GM23248 (cell line): ENCODE results near the gene PTPN14. TPM values are rescaled to one million over a fixed set of nuclear protein-coding genes. Genes with fewer than 3 reads are reported as not detected.

Source experiments
- DNase-seq: peaks from one replicate; pipeline ENCODE4 v3.0.0-alpha.2; 2015
- H2AFZ ChIP-seq: fragments of 200-600 bp; sonication (generic); 2 replicates; pipeline ENCODE4 v1.6.1; 2016; ENCODE audit warnings: antibody characterized with exemption
- H3F3A ChIP-seq: fragments of 200-600 bp; sonication (generic); 2 replicates; pipeline ENCODE4 v1.6.1; 2016; ENCODE audit warnings: mild to moderate bottlenecking, antibody characterized with exemption, mixed run types; ENCODE audit not compliant: insufficient read depth
- H3K27ac ChIP-seq: fragments of 200-600 bp; sonication (generic); 2 replicates; pipeline ENCODE4 v1.5.1; 2016; ENCODE audit warnings: mild to moderate bottlenecking
- H3K27me3 ChIP-seq: fragments of 200-600 bp; sonication (generic); replicated peaks from 2 replicates; pipeline ENCODE4 v1.6.1; 2016; ENCODE audit warnings: mild to moderate bottlenecking; ENCODE audit not compliant: insufficient read depth
- H3K36me3 ChIP-seq: fragments of 200-600 bp; sonication (generic); 2 replicates; pipeline ENCODE4 v1.6.1; 2016; ENCODE audit warnings: low read depth, mild to moderate bottlenecking
- H3K4me1 ChIP-seq: fragments of 200-600 bp; sonication (generic); 2 replicates; pipeline ENCODE4 v1.6.1; 2016; ENCODE audit warnings: mild to moderate bottlenecking; ENCODE audit not compliant: insufficient read depth
- H3K4me2 ChIP-seq: fragments of 200-600 bp; sonication (generic); one replicate; pipeline ENCODE4 v1.6.1; 2016; ENCODE audit warnings: mild to moderate bottlenecking; ENCODE audit not compliant: unreplicated experiment
- H3K4me3 ChIP-seq: fragments of 200-600 bp; sonication (generic); 2 replicates; pipeline ENCODE4 v1.5.1; 2016; ENCODE audit warnings: mild to moderate bottlenecking
- H3K79me2 ChIP-seq: fragments of 200-600 bp; sonication (generic); 2 replicates; pipeline ENCODE4 v1.6.1; 2016; ENCODE audit warnings: mild to moderate bottlenecking; ENCODE audit not compliant: insufficient read depth
- H3K9ac ChIP-seq: fragments of 200-600 bp; sonication (generic); 2 replicates; pipeline ENCODE4 v1.6.1; 2016; ENCODE audit warnings: mild to moderate bottlenecking
- H3K9me2 ChIP-seq: fragments of 200-600 bp; sonication (generic); 2 replicates; pipeline ENCODE4 v1.6.1; 2016; ENCODE audit warnings: mixed run types, mild to moderate bottlenecking, moderate library complexity; ENCODE audit not compliant: insufficient read depth
- H3K9me3 ChIP-seq: fragments of 200-600 bp; sonication (generic); one replicate; pipeline ENCODE4 v1.6.1; 2017; ENCODE audit warnings: low read depth
- H4K20me1 ChIP-seq: fragments of 200-600 bp; sonication (generic); 2 replicates; pipeline ENCODE4 v1.6.0; 2016; ENCODE audit not compliant: insufficient read depth
- EZH2 ChIP-seq: fragments of 200-600 bp; sonication (generic); IDR thresholded peaks from 2 replicates; pipeline ENCODE4 v1.6.1; 2018; ENCODE audit warnings: antibody characterized with exemption, mild to moderate bottlenecking; ENCODE audit not compliant: insufficient read depth, poor library complexity, severe bottlenecking
- EZH2phosphoT487 ChIP-seq: fragments of 200-600 bp; sonication (generic); IDR thresholded peaks from 2 replicates; pipeline ENCODE4 v1.6.1; 2018; ENCODE audit warnings: antibody characterized with exemption, moderate library complexity, mild to moderate bottlenecking, low read depth; ENCODE audit not compliant: insufficient read depth
- WGBS, 2 experiments: methylation state at CpG; one replicate each; pipeline ENCODE4 v1.1.6; 2015 to 2017; ENCODE audit warnings: low lambda C conversion rate in 2 of 2, low coverage in 1 of 2; ENCODE audit errors: missing lambda C conversion rate in 2 of 2; 5-methylcytosine and 5-hydroxymethylcytosine counted together
- in situ Hi-C: fragments of 300-500 bp; cut with MboI; formaldehyde crosslinking; loops from 2 replicates; pipeline ENCODE4 v1.15.0; 2020
- polyA plus RNA-seq: library from polyadenylated mRNA; unstranded; fragments of >200 nt; fragmentation: Nextera tagmentation; extraction: Ambion mirVana; gene quantifications from 2 replicates; pipeline ENCODE4 v1.2.1, GENCODE V29; 2016
- total RNA-seq: library from RNA; depleted of rRNA; stranded (reverse); fragments of >200 nt; shearing (Covaris generic); gene quantifications from 2 replicates; pipeline ENCODE4 v1.2.3, GENCODE V29; 2014

The PTPN14 gene
- total and polyA plus RNA-seq, 2 experiments from 2014 or later = 38.7 to 49.8 TPM

GRCh38 chr1:214557952-214558735 lies 6.7 kb upstream of the PTPN14 start:
- H3K9ac ChIP-seq = peak overlapping the region; percentile 40
- 28 to 34% methylated on average over 8 of the region's 8 CpGs for WGBS, 2 experiments
- no peaks in the 10 kb centered on the region for H3K27me3 ChIP-seq
- DNase-seq = peak; percentile 93
- no peaks in the 10 kb centered on the region for H3K9me3 ChIP-seq
- no peaks in the 10 kb centered on the region for H3K79me2 ChIP-seq
- no peaks in the 10 kb centered on the region for H3K36me3 ChIP-seq
- TF ChIP-seq EZH2phosphoT487 (no peak), EZH2 (no peak)
- peak overlapping the region; percentile 44 for H2AFZ ChIP-seq
- peaks cover 30% of the 10 kb centered on the region for H3F3A ChIP-seq
- H3K9me2 ChIP-seq = no peaks in the 10 kb centered on the region
- in situ Hi-C loops = no loop called here
- no peaks in the 10 kb centered on the region for H4K20me1 ChIP-seq
- H3K4me3 ChIP-seq = peak overlapping the region; percentile 35
- peaks cover 25% of the 10 kb centered on the region for H3K4me1 ChIP-seq
- H3K27ac ChIP-seq = peak overlapping the region; percentile 77
- H3K4me2 ChIP-seq = peak overlapping the region; percentile 53

GRCh38 chr1:214553142-214553710 lies 1.8 kb upstream of the PTPN14 start:
- Histone ChIP-seq H3K4me3 (no peak overlapping the region), H3K4me1 (peaks cover 33% of the 10 kb centered on the region), H3K27me3 (no peaks in the 10 kb centered on the region), H4K20me1 (0 out of 2 replicates have a peak, but pooled peaks cover 10% of the 10 kb centered on the region), H3K79me2 (peaks cover 31% of the 10 kb centered on the region), H3K9me2 (no peaks in the 10 kb centered on the region), H3F3A (peaks cover 40% of the 10 kb centered on the region), H2AFZ (no peak overlapping the region), H3K36me3 (no peaks in the 10 kb centered on the region), H3K27ac (no peak overlapping the region), H3K9ac (no peak overlapping the region), H3K9me3 (no peaks in the 10 kb centered on the region), H3K4me2 (no peak overlapping the region)
- in situ Hi-C loops = no loop called here
- WGBS, 2 experiments = 85 to 88% methylated on average over 5 of the region's 5 CpGs
- TF ChIP-seq EZH2 = no peak
- TF ChIP-seq EZH2phosphoT487 = no peak
- DNase-seq = no peak

- TF ChIP-seq EZH2phosphoT487 (no peak), EZH2 (no peak)
- WGBS, 2 experiments = 0 to 3% methylated on average over 15 of the region's 15 CpGs
- peak; percentile 88 for DNase-seq
- H3K9ac ChIP-seq = peak overlapping the region; percentile 91
- H3K79me2 ChIP-seq = peaks cover 41% of the 10 kb centered on the region
- H2AFZ ChIP-seq = peak overlapping the region; percentile 82
- H3K9me3 ChIP-seq = no peaks in the 10 kb centered on the region
- peaks cover 33% of the 10 kb centered on the region for H3F3A ChIP-seq
- H3K36me3 ChIP-seq = no peaks in the 10 kb centered on the region
- H3K4me3 ChIP-seq = peak overlapping the region; percentile 91
- in situ Hi-C loops = no loop called here
- peaks cover 35% of the 10 kb centered on the region for H3K4me1 ChIP-seq
- no peaks in the 10 kb centered on the region for H3K27me3 ChIP-seq
- no peaks in the 10 kb centered on the region for H3K9me2 ChIP-seq
- peak overlapping the region; percentile 96 for H3K27ac ChIP-seq
- H4K20me1 ChIP-seq = 0 out of 2 replicates have a peak, but pooled peaks cover 18% of the 10 kb centered on the region
- H3K4me2 ChIP-seq = peak overlapping the region; percentile 89
Observed at GRCh38 chr1:214552174-214552608, 789 bp upstream of the PTPN14 start.

- H3K4me2 ChIP-seq = peak overlapping the region; percentile 93
- WGBS, 2 experiments = 0 to 1% methylated on average over 48 to 51 of the region's 57 CpGs
- peaks cover 23% of the 10 kb centered on the region; the same call in 1 of the 2 replicates for H4K20me1 ChIP-seq
- in situ Hi-C loops = no loop called here
- H3K9me2 ChIP-seq = no peaks in the 10 kb centered on the region
- peak overlapping the region; percentile 91 for H3K4me3 ChIP-seq
- H3K27ac ChIP-seq = peak overlapping the region; percentile 96
- no peaks in the 10 kb centered on the region for H3K36me3 ChIP-seq
- peaks cover 44% of the 10 kb centered on the region for H3K4me1 ChIP-seq
- H3F3A ChIP-seq = peaks cover 23% of the 10 kb centered on the region
- no peaks in the 10 kb centered on the region for H3K9me3 ChIP-seq
- DNase-seq = no peak
- no peaks in the 10 kb centered on the region for H3K27me3 ChIP-seq
- H3K9ac ChIP-seq = peak overlapping the region; percentile 91
- peaks cover 53% of the 10 kb centered on the region for H3K79me2 ChIP-seq
- TF ChIP-seq EZH2phosphoT487 = no peak
- TF ChIP-seq EZH2 = no peak
- peak overlapping the region; percentile 66 for H2AFZ ChIP-seq
Observed at GRCh38 chr1:214550857-214551435, 456 bp downstream of the PTPN14 start.
